ENCODE data around the gene VNN1.

DNA sequence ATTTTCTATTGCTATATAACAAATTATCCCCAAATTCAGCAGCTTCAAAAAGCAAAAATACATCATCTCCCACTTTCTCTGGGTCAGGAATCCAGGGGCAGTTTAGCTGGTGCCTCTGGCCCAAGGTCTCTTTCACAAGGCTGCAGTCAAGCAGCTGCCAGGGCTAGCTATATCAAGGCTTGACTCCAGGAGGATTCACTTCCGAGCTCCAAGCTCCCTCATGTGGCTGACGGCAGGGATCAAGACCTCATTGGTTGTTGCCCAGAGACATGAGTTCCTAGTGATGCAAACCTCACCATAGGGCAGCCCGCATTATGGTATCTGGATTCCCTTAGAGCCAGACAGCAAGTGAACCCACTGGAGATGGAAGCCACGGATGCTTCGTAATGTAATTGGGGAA is 1.3 kb upstream of the VNN1 start:
- TF ChIP-seq, protein P1, sequence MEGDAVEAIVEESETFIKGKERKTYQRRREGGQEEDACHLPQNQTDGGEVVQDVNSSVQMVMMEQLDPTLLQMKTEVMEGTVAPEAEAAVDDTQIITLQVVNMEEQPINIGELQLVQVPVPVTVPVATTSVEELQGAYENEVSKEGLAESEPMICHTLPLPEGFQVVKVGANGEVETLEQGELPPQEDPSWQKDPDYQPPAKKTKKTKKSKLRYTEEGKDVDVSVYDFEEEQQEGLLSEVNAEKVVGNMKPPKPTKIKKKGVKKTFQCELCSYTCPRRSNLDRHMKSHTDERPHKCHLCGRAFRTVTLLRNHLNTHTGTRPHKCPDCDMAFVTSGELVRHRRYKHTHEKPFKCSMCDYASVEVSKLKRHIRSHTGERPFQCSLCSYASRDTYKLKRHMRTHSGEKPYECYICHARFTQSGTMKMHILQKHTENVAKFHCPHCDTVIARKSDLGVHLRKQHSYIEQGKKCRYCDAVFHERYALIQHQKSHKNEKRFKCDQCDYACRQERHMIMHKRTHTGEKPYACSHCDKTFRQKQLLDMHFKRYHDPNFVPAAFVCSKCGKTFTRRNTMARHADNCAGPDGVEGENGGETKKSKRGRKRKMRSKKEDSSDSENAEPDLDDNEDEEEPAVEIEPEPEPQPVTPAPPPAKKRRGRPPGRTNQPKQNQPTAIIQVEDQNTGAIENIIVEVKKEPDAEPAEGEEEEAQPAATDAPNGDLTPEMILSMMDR (IDR thresholded peaks at IDR 0.05) = no peak
- TF ChIP-seq POLR2AphosphoS5 (IDR thresholded peaks at IDR 0.05) = no peak

Data from breast epithelium (tissue), 3 donors.